ENCODE results near the gene SLFN11. TPM values are rescaled to one million over a fixed set of nuclear protein-coding genes. Genes with fewer than 3 reads are reported as not detected.
"Not testable (repeated sequence)": the region's sequence is repeated elsewhere in the genome, so short reads cannot be mapped to it uniquely, and the experiment has no call there.

The SLFN11 gene
- total RNA-seq, 1 donor from 2014 or later, result 23.0 TPM

DNA sequence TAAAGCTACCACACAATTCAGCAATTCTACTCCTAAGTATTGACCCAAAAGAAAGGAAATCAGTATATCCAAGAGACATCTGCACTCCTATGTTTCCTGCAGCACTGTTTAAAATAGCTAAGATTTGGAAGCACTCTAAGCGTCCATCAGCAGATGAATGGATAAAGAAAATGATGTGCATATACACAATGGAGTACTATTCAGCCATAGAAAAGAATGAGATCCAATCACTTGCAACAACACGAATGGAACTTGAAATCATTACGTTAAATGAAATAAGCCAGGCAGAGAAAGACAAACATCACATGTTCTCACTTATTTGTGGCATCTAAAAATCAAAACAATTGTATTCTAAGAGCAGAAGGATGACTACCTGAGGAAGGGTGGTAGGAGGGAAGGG, 1.5 kb downstream of the SLFN11 start:
- intact Hi-C loops (cut with DNase I), result loop anchor here (2.0 to 10.0 kb wide), 5 partner anchors 25 to 1117 kb away; partner anchors contain the start of genes CCL2, SLFN12L and TAF15
- DNase-seq (ENCODE audit: low spot score), result no peak

DNA sequence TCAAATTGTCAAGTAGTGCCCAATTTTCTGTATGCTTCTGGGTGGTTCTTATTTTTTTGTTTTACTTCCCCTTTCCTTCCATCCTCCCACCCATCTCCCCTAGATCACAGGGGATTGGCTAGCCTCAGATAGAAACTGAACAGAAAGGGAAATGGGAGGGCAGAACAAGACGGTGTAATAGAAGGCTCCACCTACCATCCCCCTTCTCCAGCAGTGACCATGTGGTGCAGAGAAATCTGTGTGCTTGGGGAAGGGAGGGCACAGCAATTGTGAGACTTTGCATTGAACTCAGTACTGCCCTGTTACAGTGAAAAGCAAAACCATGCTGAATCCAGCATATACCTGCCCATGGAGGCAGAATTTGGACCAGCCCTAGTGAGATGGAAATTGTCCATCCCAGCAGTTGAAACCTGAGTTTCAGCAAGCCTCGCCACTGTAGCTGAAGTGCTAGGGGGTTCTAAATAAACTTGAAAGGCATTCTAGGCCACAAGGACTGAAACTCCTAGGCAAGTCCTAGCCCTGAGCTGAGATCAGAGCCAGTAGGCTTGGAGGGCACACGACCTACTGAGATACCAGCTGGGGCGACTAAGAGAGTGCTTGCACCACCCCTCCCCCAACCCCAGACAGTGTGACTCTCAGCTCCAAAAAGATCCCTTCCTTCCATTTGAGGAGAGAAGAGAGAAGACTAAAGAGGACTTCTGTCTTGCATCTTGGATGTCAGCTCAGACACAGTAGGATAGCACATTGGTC, 5.2 kb downstream of the SLFN11 start:
- no peak for DNase-seq (ENCODE audit: low spot score)
- intact Hi-C loops (cut with DNase I), result no loop called here

DNA sequence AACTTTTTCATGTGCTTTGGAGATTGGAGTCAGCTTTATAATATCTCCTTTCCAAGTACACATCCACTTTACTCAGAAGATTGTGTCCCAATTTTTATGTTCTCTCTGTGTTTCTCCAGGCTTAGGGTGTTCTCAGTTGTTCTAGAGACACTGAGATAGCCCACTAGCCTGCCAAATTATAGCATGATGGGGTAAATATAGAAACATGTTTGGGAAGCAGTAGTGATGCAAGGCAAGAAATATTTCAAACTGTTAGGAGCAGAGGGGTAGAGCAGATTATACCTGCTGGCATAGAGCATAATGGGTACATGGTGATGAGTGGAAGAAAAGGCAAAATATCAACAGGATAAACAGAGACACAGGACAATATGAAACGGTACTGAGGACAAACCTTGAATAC, 12.4 kb downstream of the SLFN11 start:
- no peak for DNase-seq (ENCODE audit: low spot score)
- intact Hi-C loops (cut with DNase I), result no loop called here

DNA sequence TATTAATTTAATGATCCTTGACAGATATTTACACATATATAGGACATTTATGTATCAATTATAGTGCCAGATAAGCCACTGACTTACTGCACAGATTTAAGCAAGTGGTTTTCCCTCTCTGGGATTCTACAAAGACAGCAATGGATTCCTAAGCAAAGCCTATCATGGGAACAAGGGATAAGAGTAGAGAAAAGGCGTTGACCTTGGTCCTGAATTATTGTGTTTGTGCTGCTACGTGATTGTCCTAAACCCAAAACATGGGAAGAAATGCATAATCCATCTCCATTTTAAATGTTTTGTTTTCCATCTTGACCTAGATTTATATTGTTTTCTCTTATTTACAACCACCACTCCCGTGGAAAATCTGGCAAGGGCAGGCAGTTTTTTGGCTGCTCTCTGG, 14.0 kb downstream of the SLFN11 start:
- no peak for DNase-seq (ENCODE audit: low spot score)
- intact Hi-C loops (cut with DNase I), result no loop called here

DNA sequence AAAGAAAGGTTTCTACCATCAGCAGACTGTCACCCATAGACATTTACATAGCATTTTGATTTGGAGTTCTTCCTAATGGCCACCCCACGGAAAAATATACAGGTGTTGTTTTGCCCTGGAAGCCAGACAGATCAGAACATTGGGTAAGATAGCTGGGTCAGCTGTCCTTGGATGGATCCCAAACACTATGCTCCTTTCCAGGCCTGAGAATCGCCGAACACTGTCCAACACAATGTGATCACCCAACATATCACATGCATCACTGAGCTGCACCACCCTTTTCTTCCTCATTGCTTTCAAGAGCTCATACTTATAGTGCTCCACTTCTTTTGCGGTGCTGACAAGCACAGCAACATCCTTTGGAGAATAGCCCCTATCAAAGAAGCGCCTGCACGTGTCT, 21.1 kb downstream of the SLFN11 start:
- no peak for DNase-seq (ENCODE audit: low spot score)
- intact Hi-C loops (cut with DNase I), result no loop called here

DNA sequence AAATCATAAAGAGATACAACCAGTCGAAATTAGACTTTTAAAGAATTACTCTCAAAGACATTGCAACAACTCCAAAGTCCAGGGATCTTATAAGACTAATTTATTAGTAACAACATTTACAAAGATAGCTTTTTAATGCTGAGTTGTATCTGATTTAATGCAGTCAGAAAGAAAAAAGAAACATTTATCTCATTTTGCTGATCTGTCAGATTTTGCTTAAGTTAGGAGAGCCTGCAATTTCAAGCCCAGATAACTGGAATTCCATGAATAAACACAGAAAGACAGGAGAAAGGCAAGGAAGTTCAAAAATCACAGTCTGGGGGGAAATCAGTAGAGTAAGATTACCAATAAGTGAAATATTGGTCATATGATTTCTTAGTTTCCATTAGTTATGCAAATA, 22.9 kb downstream of the SLFN11 start:
- intact Hi-C loops (cut with DNase I), result no loop called here
- DNase-seq (ENCODE audit: low spot score), result no peak

DNA sequence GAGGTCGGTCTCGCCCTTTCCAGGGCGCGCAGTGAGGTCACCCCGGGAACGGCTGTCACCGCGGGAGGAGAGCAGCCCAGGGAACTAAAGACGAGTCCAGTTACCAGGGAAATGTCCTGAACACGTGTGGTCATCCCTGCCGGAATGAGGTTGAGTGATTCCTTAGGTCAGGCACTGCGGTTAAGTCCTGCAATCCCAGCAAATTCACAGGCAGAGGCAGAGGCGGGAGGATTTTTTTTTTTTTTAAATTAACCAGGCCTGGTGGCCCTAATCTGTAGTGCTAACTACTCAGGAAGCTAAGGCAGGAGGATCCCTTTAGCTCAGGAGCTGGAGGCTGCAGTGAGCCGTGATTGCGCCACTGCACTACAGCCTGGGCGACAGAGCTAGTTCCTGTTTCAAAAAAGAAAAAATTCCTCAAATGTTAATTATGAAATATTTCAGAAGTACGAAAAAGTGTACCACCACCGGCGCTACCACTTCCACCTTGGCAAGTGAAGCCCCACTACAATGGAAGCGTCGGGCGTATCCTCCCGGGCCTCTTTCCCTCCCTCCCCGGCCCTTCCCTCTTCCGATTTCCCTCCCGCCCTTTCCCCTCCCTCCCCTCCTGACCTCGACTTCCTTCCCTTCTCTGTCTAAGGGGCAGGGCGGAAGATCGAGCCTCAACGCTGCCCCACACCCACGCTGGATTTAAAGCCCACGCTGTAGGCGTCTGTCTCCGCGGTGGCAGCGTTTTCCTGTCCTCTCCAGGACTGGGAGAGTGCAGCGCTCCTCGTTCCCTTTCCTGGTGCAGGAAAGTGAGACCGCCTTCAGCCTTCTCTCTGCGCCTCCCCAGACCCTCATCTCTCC, 27.3 kb downstream of the SLFN11 start:
- DNase-seq (ENCODE audit: low spot score), result peak; percentile 93
- intact Hi-C loops (cut with DNase I), result loop anchor here (2.0 kb wide), 2 partner anchors 27 to 31 kb away; partner anchors contain the start of gene SLFN11

DNA sequence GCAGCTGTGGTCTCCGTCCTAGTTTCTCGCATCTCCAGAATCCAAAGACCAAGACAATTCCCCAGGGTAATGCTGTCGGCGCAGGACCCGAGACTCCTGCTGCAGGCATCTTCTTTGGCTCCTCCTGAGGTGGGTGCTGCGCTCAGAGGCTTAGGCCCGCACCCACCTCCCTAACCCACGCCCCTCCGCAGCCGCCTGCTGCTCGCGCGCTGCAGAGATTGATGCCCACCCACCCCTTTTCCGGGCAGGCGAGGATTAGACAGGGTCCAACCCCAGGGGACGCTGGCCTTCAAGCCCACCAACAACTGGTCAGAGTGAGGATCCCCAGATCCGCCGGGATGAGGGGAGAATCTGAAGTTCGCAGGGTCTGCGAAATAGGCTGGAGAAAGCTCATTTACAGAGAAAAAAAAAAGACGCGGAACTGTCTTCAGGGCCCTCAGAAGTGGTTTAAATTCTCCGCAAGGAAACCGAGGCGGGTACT, 27.9 kb downstream of the SLFN11 start:
- intact Hi-C loops (cut with DNase I), result no loop called here

DNA sequence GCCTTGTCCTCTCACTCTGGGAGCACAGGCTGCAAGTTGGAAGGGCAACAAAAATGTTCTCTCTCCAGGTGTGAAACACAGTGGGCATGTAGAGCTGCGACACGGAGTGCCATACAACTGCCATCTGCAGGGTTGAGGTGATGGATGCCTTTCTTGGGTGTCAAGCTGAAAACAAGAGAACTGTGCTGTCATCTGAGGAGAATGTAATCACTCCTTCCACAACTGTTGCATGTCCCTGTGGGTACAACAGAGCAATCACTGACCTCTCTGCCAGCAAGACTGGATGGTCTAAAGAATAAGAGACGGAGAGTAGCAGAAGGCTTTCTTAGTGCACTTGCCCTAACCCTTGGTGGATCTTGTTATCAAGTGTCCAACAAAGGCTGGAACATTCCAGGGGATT, 29.2 kb downstream of the SLFN11 start:
- intact Hi-C loops (cut with DNase I), result no loop called here
- DNase-seq (ENCODE audit: low spot score), result no peak

More for the DNA sequence above, 27.9 kb downstream of the SLFN11 start:
- no peak for DNase-seq (ENCODE audit: low spot score)

DNA sequence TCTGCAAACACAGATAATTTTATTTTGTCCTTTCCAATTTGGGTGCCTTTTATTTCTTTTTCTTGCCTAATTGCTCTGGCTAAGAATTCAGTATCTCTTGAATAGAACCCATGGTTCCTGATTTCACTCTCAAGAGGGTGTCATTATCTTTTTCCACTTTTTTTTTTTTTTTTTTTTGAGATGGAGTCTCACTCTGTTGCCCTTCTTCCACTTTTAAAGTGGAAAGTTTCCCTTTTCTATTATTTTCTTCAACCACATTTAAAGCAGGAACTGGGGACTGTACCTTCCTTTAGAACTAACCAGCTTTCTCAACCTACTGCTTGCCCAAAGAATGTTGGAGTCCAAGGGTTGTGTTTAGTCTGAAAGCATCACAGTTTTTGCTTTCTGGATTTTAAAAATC, 31.1 kb downstream of the SLFN11 start:
- intact Hi-C loops (cut with DNase I), result no loop called here
- DNase-seq (ENCODE audit: low spot score), result no peak

DNA sequence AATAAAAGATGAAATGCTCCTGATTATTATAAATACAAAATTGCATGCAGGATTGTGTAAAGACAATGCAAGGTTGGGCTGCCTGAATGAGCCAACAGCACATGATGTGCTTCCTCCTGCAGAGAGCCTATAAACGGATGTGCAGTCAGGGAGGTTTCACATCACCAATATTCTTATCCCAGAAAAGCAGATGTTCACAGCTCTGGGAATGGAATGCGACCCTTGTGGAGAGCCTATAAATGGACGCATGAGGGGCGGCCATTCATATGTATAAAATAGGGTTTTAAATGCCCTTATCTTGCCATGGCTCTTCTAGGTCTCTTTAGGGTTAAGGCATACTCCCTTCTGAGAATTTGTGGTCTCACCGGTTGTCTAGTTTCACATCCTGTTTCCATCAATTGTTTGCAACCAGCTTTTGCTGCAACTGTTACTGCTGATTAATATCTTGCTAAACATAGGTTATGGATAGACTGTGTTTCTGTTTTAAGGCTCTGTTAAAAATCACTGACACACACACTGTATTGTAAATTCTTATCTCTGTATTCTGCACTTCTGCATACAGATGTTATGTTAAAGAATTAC, 31.9 kb downstream of the SLFN11 start:
- DNase-seq (ENCODE audit: low spot score), result no peak
- intact Hi-C loops (cut with DNase I), result no loop called here

DNA sequence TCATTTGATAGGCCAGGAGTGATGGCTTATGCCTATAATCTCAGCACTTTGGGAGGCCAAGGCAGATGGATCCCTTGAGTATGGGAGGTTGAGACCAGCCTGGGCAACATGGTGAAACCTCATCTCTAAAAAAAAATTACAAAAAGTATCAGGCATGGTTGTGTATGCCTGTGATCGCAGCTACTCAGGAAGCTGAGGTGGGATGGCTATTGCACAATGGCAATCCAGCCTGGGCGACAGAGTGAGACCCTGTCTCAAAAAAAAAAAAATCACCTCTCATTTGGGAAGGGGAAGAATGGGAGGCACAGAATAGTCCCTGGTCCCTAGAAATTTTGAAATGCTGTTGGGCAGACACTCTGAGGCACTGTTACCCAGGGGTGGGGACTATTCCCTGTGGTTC, 35.2 kb downstream of the SLFN11 start:
- intact Hi-C loops (cut with DNase I), result loop anchor here (2.0 kb wide), 1 partner anchor 17 kb away; no protein-coding TSS in a partner anchor
- DNase-seq (ENCODE audit: low spot score), result no peak

DNA sequence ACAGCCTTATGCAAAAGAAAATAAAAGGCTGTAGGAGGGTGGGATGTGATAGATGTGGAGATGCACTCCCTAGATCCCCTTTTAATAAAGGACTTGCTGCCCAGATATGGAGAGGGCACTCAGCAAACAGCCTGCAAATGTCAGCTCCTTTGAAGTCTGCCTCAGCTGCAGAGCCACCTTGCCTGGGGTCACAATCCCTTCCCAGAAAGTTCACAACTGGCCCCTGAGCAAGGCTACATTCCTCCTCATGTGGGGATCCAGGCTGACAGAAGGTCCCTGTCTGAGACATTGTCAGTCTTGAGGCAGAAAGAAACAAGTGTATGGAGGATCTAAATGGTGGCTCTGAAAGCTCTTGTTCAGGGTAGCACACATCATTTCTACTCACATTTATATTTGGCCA, 36.1 kb downstream of the SLFN11 start:
- intact Hi-C loops (cut with DNase I), result no loop called here
- DNase-seq (ENCODE audit: low spot score), result no peak

DNA sequence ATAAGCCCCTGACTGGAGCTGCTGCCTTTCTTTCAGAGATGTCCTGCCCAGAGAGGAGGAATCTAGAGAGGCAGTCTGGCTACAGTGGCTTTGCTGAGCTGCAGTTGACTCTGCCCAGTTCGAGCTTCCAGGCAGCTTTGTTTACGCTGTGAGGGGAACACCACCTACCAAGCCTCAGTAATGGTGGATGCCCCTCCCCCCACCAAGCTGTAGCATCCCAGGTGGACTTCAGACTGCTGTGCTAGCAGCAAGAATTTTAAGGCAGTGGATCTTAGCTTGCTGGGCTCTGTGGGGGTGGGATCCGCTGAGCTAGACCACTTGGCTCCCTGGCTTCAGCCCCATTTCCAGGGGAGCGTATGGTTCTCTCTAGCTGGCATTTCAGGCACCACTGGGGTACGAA, 39.8 kb downstream of the SLFN11 start:
- intact Hi-C loops (cut with DNase I); DNase-seq (ENCODE audit: low spot score): not testable (repeated sequence)

DNA sequence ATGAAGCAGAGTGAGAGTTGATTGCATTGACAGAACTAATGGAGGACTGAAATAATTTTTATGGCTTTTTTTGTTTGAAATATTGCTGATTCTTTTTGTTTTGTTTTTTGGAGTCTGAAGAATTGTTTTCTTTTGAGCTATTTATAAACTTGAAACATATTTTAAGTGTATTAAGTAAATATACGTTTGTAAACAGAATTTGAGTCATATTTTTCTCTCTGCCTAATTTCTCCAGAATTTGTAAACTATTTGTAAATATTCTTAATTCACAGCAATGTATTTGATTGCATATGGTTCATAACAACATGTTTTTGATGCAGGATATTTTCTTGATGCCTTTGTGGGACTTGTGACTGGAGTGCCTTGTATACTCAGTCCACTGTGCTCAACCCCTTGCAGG, 50.7 kb downstream of the SLFN11 start:
- intact Hi-C loops (cut with DNase I), result no loop called here
- DNase-seq (ENCODE audit: low spot score), result no peak

DNA sequence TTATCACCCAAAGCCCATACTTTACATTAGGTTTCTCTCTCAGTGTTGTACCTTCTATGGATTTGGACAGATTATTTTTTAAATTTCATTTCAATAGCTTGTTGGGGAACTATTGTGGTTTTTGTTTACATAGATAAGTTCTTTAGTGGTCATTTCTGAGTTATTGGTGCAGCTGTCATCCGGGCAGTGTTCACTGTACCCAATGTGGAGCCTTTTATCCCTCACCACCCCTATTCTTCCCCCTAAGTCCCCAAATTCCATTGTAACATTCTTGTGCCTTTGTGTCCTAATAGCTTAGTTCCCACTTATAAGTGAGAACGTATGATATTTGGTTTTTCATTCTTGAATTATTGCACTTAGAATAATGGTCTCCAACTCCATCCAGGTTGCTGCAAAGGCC, 57.5 kb downstream of the SLFN11 start:
- no peak for DNase-seq (ENCODE audit: low spot score)
- intact Hi-C loops (cut with DNase I), result loop anchor here (2.0 kb wide), 1 partner anchor 31 kb away; no protein-coding TSS in a partner anchor

DNA sequence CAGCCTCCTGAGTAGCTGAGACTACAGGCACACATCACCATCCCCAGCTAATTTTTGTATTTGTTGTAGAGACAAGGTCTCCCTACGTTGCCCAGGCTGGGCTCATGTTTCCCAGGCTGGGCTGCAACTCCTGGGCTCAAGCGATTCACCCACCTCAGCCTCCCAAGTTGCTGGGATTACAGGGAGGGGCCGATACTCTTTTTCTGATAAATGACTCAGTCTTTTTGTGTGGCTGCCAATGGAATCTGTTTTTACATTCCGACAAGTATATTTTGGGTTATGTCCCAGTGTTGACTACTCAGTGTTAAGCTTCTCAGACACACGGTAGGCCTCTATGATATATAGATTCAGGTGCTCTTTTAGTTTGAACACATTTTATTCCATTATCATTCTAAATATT, 58.1 kb downstream of the SLFN11 start:
- DNase-seq (ENCODE audit: low spot score), result no peak
- intact Hi-C loops (cut with DNase I), result loop anchor here (2.0 kb wide), 1 partner anchor 32 kb away; no protein-coding TSS in a partner anchor

DNA sequence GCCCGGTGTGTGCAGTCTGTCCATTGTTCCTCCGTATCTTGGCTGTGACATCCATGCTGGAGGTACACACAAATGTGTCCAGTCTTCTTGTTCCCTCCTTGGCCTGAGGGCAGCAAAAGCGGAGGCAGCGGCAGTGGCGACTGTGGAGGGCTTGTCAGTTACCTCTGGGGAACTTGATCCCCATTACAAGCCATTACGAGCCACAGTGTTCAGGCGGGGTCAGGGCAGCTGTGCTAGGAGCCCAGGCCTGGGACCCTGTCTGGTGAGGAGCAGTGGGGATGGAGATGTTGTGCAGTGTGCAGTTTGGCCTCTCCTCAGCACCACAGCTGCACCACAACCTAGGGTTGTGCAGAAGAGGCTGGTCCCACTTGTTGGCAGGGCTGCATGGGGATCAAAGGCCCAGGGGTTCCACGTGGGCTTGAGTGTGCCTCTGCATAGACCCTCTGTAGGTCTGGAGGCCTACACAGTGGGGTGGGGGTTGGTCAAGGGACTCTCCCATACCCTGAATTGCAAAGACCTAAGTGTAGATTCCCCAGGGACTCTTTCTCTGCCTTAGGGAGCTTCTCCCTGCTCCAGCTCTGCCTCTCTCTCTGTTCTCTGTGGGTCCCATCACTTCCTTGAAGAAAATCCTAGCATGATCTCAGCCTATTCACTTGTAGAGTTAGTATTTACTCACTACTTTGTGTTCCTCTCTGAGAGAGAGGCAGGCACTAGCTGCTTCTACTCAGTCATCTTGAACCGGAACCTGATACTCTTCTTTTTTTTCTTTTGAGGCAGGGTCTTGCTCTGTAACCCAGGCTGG, 58.8 kb downstream of the SLFN11 start:
- no peak for DNase-seq (ENCODE audit: low spot score)

DNA sequence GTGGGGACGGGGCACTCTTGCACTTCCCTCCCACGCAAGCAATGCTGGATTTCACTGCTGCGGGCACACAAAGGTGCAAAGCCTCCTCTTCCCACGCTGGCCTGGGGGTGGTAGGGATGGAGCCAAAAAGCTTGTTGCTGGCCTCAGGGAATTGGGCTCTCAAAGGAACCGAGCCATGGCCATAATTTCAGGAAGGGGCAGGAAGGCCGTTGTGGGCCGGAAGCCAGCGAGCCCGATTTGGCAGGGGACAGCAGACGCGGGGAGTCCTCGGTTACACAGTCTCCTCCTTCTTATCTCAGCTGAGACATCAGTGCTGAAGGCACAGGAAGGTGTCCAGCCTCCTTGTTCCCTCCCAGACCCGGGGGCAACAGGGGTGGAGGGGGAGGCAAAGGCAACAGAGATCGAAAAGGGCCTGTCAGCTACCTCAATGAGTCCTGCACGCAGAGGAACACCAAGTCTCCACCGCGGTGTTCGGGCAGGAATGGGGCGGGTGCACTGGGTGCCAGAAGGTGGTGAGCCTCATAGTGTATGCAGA, 59.5 kb downstream of the SLFN11 start:
- intact Hi-C loops (cut with DNase I), result loop anchor here (2.0 to 5.0 kb wide), 5 partner anchors 33 to 223 kb away; partner anchors contain the start of genes SLFN11, SLFN12, SLFN12L and SLFN5
- peak; percentile 83 for DNase-seq (ENCODE audit: low spot score)

More for the DNA sequence above, 58.8 kb downstream of the SLFN11 start:
- intact Hi-C loops (cut with DNase I), result loop anchor here (2.0 to 5.0 kb wide), 4 partner anchors 32 to 118 kb away; partner anchors contain the start of genes SLFN11, SLFN12 and SLFN5

Data from cardiac septum (tissue), 1 donor.